Panc1 (cell line): ENCODE measurements around the gene RPL38. TPM values are rescaled to one million over a fixed set of nuclear protein-coding genes. Genes with fewer than 3 reads are reported as not detected.
"Not testable (repeated sequence)": the region's sequence is repeated elsewhere in the genome, so short reads cannot be mapped to it uniquely, and the experiment has no call there.

Experiments used
- ATAC-seq: fragments of 200-7000 bp; cut with Tn5 transposase; 2 replicates; pipeline ENCODE4 v1.9.1; 2020; ENCODE audit warnings: mild to moderate bottlenecking, moderate library complexity
- BruUV-seq: library from RNA; stranded (reverse); fragments of 400-500 nt; replicated peaks from 2 replicates; lab custom pipeline; 2021; lab: Mats Ljungman, UMichigan
- CTCF ChIA-PET: fragments of 300-600 bp; sonication (Branson Sonifier 250); formaldehyde crosslinking; loops from one replicate; lab custom pipeline; 2022; ENCODE audit warnings: antibody characterized with exemption; lab: Charles Lee
- POLR2A ChIA-PET: fragments of 300-600 bp; sonication (Branson Sonifier 250); formaldehyde crosslinking; loops from one replicate; lab custom pipeline; 2022; ENCODE audit warnings: antibody characterized with exemption; lab: Charles Lee
- DNase-seq: peaks from one replicate; pipeline ENCODE4 v3.0.0-alpha.2; 2010; ENCODE audit warnings: low read depth, low spot score
- H3K27ac ChIP-seq: 2 replicates; pipeline ENCODE4 v1.5.1; 2011; ENCODE audit warnings: mild to moderate bottlenecking, low read length, inconsistent platforms
- H3K27me3 ChIP-seq: fragments of 200-500 bp; sonication (Bioruptor generic); 2 replicates; pipeline ENCODE4 v1.6.0; 2014; ENCODE audit warnings: low read length, inconsistent platforms; ENCODE audit not compliant: control insufficient read depth, insufficient read depth
- H3K36me3 ChIP-seq: fragments of 200-500 bp; sonication (Bioruptor generic); 2 replicates; pipeline ENCODE4 v1.5.1; 2014; ENCODE audit warnings: inconsistent platforms, mild to moderate bottlenecking, low read length, moderate library complexity; ENCODE audit not compliant: control insufficient read depth, insufficient read depth
- H3K4me1 ChIP-seq: 2 replicates; pipeline ENCODE4 v1.5.1; 2011; ENCODE audit warnings: inconsistent platforms, mild to moderate bottlenecking, low read length, moderate library complexity; ENCODE audit not compliant: control insufficient read depth, insufficient read depth
- H3K4me3 ChIP-seq, 2 experiments: 2 replicates each; pipeline ENCODE4 v1.5.1; 2011 to 2012; ENCODE audit warnings: low read depth in 2 of 2, low read length in 2 of 2, mild to moderate bottlenecking in 2 of 2, inconsistent platforms in 1 of 2, moderate library complexity in 1 of 2
- H3K9me3 ChIP-seq: fragments of 200-500 bp; sonication (Bioruptor generic); 2 replicates; pipeline ENCODE4 v1.5.1; 2014; ENCODE audit warnings: low read depth, mild to moderate bottlenecking, inconsistent platforms, low read length, moderate library complexity; ENCODE audit not compliant: control insufficient read depth, insufficient read depth
- CTCF ChIP-seq: fragments of 450-650 bp; IDR thresholded peaks from 2 replicates; pipeline ENCODE4 v1.5.1; 2017; ENCODE audit warnings: mild to moderate bottlenecking
- POLR2AphosphoS5 ChIP-seq: IDR thresholded peaks from 2 replicates; pipeline ENCODE4 v1.6.1; 2012; ENCODE audit warnings: mild to moderate bottlenecking, low read depth, low read length, moderate library complexity
- REST ChIP-seq, 2 experiments: IDR thresholded peaks; 2 replicates each; pipeline ENCODE4 v1.6.1; 2011 to 2012; ENCODE audit warnings: low read depth in 2 of 2, control low read depth in 1 of 2, low read length in 1 of 2, mild to moderate bottlenecking in 1 of 2, moderate library complexity in 1 of 2; ENCODE audit not compliant: insufficient read depth in 1 of 2
- SIN3A ChIP-seq: IDR thresholded peaks from 2 replicates; pipeline ENCODE4 v1.6.1; 2012; ENCODE audit warnings: low read depth, mild to moderate bottlenecking, low read length, moderate library complexity, borderline replicate concordance; ENCODE audit not compliant: insufficient read depth
- TCF7L2 ChIP-seq: IDR thresholded peaks from 2 replicates; pipeline ENCODE4 v1.6.1; 2011; ENCODE audit warnings: mild to moderate bottlenecking, low read depth, low read length, inconsistent platforms
- in situ Hi-C: cut with HindIII; loops from 2 replicates; pipeline ENCODE4 v1.10.0; 2016; ENCODE audit warnings: low sequenced_read_pairs, low pct_unique_long_range_greater_than_20kb
- intact Hi-C: fragments of 100-400 bp; cut with micrococcal nuclease; formaldehyde crosslinking; loops from one replicate; pipeline ENCODE4 v1.10.0; 2022; ENCODE audit not compliant: unreplicated experiment
- total RNA-seq: library from RNA; stranded (reverse); gene quantifications from one replicate; pipeline ENCODE4 v1.2.1, GENCODE V29; 2021; ENCODE audit not compliant: unreplicated experiment

The RPL38 gene
- total RNA-seq, 1 experiment from 2014 or later, result 968 TPM

GRCh38 chr17:74187761-74188160 is 15.7 kb upstream of the RPL38 start:
- no peak for ATAC-seq

DNA sequence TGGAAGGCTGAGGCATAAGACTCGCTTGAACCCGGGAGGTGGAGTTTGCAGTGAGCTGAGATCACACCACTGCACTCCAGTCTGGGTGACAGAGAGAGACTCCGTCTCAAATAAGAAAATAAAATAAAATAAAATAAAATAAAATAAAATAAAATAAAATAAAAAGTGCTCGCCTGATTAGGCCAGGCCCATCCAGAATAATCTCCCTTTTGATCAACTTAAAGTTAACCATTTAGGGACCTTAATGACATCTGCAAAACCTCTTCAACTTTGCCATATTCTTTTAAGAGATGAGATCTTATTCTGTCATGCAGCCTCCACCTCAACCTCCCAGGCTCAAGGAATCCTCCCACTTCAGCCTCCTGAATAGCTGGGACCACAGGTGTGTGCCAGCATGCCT is 14.8 kb upstream of the RPL38 start:
- DNase-seq, H3K27me3 ChIP-seq, BruUV-seq, H3K36me3 ChIP-seq, intact Hi-C loops, in situ Hi-C loops, H3K9me3 ChIP-seq, H3K4me1 ChIP-seq, H3K4me3 ChIP-seq, H3K27ac ChIP-seq, ATAC-seq: not testable (repeated sequence)
- ChIA-PET POLR2A (interaction anchor here (1.1 kb wide), 1 partner anchor 11 kb away, joined by 4 read pairs; no protein-coding TSS in a partner anchor), CTCF (interaction anchor here (1.2 kb wide), 1 partner anchor 11 kb away, joined by 6 read pairs; no protein-coding TSS in a partner anchor)

More at GRCh38 chr17:74187761-74188160, 15.7 kb upstream of the RPL38 start:
- H3K27me3 ChIP-seq, result no peaks in the 10 kb centered on the region
- DNase-seq, result no peak
- in situ Hi-C loops, result no loop called here
- no peaks in the 10 kb centered on the region for H3K9me3 ChIP-seq
- H3K36me3 ChIP-seq, result no peaks in the 10 kb centered on the region
- H3K4me3 ChIP-seq, result no peak overlapping the region
- ChIA-PET POLR2A (interaction anchor here (0.6 to 1.1 kb wide), 3 partner anchors 12 to 564 kb away, joined by 3 to 8 read pairs (median 4); no protein-coding TSS in a partner anchor), CTCF (interaction anchor here (1.2 kb wide), 1 partner anchor 12 kb away, joined by 6 read pairs; no protein-coding TSS in a partner anchor)
- no peaks in the 10 kb centered on the region for H3K4me1 ChIP-seq
- H3K27ac ChIP-seq, result no peak overlapping the region
- TF ChIP-seq TCF7L2, result no peak
- no peak for TF ChIP-seq SIN3A
- no peak for TF ChIP-seq CTCF
- no peak for TF ChIP-seq POLR2AphosphoS5
- no peak for TF ChIP-seq REST (IDR thresholded peaks at IDR 0.05; ENCODE audit: insufficient read depth in 1 of 2, low read depth in 2 of 2, low read length in 1 of 2)
- intact Hi-C loops, result no loop called here
- BruUV-seq, result no TSS peak

DNA sequence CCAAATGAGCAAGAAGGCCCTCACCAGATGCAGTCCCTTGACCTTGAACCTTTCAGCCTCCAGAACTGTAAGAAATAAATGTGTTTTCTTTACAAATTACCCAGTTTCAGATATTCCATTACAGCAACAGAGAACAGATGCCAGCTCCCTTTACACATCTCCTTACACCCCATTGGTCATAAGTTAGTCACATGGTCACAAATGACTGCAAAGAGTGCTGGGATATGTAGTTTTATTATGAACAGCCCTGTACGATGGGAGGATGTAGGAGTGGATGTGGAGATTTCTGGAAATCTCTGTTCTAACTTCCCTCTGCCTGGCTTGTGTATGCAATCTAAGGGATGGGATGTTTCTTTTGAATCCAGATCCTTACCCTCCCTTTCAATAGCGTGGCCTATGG is 13.3 kb upstream of the RPL38 start:
- CTCF ChIA-PET, result no interaction called here
- no peaks in the 10 kb centered on the region for H3K27me3 ChIP-seq

More for the DNA sequence above, 13.3 kb upstream of the RPL38 start:
- TF ChIP-seq TCF7L2 (no peak), POLR2AphosphoS5 (no peak), CTCF (no peak)
- in situ Hi-C loops (no loop called here), intact Hi-C loops (no loop called here)
- H3K36me3 ChIP-seq, result no peaks in the 10 kb centered on the region
- ATAC-seq, result peak; percentile 81
- no TSS peak for BruUV-seq
- no peak overlapping the region for H3K27ac ChIP-seq
- POLR2A ChIA-PET, result interaction anchor here (0.6 kb wide), 1 partner anchor 769 kb away, joined by 7 read pairs; no protein-coding TSS in a partner anchor
- H3K9me3 ChIP-seq, result no peaks in the 10 kb centered on the region
- DNase-seq, result no peak
- H3K4me1 ChIP-seq, result peaks cover 5% of the 10 kb centered on the region; the same call in 1 of the 2 replicates
- H3K4me3 ChIP-seq, result no peak overlapping the region
